HG03139 (cell line): ENCODE data around the gene COG4.
"Not testable (repeated sequence)": the region's sequence is repeated elsewhere in the genome, so short reads cannot be mapped to it uniquely, and the experiment has no call there.

Source experiments
- ATAC-seq: cut with Tn5 transposase; IDR thresholded peaks from one replicate; pipeline ENCODE4 v1.9.1; 2021; ENCODE audit not compliant: unreplicated experiment

The COG4 gene

DNA sequence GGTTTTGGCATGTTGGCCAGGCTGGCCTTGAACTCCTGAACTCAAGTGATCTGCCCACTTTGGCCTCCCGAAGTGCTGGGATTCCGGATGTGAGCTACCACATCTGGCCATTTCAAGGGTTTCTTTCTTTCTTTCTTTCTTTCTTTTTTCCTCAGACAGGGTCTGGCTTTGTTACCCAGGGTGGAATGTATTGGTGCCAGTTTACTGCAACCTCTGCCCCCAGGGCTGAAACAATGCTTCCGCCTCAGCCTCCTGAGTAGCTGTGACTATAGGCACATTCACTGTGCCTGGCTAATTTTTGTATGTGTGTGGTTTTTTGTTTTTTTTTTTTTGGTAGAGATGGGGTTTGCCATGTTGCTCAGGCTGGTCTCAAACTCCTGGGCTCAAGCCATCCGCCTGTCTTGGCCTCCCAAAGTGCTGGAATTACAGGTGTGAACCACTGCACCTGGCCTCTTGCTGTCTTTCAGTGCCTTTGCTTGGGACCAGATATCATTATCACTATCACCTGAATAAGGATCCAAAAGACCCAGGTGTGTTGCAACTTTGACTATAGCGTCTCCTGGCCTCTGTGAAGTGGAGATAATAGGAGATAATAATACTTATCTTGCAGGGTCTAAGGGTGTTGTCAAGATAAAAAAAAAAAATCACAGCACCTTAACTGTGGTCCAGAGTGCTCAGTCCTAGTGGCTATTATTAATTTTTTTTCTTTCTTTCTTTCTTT, 65.7 kb downstream of the COG4 start:
- no peak for ATAC-seq

DNA sequence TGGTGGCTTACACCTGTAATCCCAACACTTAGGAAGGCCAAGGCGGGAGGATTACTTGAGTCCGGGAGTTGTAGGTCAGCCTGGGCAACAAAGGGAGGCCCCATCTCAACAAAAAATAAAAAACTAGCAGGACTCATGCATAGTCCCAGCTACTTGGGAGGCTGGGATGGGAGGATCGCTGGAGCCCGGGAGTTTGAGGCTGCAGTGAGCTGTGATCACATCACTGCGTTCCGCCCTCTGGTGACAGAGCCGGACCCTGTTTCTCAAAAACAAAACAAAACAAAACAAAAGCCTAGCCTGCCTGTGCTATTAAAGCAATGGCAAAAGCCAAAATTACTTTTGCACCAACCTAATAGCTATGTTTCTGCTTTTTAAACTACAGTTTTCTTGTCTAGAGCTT, 67.4 kb downstream of the COG4 start:
- no peak for ATAC-seq

DNA sequence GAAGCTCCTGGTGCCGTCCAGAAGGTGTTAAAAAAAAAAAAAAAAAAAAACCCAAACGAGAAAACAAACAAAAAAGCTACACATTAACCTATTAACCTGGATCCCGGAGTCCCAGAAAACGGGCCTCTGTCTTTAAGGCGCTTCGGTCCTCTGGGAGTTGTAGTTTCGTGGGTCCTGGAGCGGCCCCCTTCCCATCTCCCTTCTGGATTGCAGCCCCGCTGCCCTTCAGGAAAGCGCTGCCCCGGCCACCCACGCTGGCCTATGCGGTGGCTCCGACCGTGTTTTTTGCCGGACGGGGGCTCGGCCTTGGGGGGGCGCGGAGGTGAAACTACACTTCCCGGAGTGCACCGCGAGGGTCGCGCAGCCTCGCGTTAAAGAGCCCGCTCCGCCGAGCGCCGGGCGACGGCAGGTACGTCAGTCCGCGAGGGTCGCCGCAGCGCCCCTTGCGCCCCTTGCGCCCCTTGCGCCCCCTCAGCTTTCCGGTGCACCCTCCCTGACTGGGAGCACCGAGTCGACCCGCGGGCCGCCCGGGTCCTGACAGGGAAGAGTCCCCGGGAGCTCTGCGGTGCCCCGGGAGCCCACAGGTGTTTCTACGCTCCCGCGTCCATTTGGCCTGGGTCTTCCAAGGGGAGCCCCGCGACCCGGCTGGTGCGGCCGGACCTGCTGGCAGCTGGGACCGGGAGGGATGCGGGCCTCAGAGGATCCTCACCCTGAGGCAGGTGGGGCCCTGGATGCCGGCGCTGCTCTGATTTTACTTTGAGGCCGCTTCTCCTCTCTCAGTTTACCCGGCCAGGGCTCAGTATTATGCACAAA, 68.9 kb downstream of the COG4 start, which contains the start of gene FCSK:
TSS of gene FCSK (plus strand) at position 374 of the 813 bp plus-strand sequence. CDS start 8,596 bp downstream, outside the sequence.
- ATAC-seq = peak; percentile 78

DNA sequence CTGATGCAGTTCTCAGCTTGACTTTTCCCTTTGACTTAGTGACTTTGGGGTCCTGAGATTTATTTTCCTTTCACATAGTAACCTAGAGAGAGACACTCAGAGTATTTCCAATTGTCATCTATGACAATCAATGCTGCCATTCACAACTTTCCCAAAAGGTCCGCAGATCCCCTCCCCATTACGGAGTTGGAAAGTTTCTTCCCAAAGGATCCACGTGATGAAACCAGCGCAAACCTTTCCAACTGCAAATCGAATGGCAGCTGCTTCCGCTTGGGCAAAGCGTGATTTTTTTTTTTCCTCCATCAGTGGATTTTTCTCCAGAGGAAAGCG, 69.5 kb downstream of the COG4 start:
- ATAC-seq = no peak

DNA sequence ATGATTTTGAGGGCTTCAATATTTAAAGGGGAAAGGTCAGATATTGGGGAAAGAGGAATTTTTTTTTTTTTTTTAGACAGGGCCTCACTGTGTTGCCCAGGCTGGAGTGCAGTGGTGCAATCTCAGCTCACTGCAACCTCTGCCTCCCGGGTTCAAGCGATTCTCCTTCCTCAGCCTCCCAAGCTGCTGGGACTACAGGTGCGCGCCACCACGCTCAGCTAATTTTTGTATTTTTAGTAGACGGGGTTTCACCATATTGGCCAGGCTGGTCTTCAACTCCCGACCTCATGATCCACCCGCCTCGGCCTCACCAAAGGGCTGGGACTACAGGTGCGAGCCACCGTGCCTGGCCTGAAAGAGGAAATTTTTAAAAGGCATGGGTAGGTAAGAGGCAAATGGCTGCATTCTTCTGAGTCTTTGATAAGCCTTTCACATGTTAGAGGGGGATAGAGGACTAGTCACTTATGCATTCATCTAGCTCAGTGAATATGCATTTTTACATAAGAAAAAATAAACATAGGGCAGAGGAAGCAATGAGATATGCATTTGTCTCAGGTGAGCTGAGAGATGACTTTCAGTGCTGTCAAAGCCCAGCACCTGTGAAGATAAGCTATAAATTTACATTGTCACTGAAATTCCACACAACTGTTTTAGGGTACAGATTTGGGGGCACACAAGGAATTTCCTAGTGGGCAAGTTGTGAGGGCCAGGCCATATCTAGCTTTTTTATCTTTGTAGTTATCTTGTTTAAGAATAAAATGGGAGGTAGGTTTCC, 70.0 kb downstream of the COG4 start:
- ATAC-seq = no peak

DNA sequence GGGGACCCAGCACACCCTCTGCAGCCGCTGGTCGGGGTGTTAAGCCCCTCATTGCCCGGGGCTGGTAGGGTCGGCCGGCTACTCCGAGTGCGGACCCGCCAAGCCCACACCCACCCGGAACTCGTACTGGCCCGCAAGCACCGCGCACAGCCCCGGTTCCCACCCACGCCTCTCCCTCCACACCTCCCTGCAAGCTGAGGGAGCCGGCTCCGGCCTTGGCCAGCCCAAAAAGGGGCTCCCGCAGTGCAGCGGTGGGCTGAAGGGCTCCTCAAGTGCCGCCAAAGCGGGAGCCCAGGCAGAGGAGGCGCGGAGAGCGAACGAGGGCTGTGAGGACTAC, 72.4 kb downstream of the COG4 start:
- not testable (repeated sequence) for ATAC-seq

DNA sequence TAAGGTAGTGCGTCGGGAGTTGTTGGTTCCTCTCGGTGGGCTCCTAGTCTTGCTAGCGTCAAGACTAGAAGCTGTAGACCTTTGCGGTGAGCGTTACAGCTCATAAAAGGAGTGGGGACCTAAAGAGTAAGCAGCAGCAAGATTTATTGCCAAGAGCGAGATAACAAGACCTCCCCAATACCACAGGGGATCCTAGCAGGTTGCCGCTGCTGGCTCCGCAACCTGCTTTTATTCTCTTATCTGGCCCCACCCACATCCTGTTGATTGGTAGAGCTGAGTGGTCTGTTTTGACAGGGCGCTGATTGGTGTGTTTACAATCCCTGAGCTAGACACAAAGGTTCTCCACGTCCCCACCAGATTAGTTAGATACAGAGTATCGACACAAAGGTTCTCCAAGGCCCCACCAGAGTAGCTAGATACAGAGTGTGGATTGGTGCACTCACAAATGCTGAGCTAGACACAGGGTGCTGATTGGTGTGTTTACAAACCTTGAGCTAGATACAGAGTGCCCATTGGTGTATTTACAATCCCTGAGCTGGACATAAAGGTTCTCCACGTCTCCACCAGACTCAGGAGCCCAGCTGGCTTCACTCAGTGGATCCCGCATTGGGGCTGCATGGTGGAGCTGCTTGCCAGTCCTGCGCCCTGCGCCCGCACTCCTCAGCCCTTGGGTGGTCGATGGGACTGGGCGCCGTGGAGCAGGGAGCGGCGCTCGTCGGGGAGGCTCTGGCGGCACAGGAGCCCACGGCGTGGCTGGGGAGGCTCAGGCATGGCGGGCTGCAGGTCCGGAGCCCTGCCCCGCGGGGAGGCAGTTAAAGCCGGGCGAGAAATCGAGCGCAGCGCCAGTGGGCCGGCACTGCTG, 73.0 kb downstream of the COG4 start:
- not testable (repeated sequence) for ATAC-seq

DNA sequence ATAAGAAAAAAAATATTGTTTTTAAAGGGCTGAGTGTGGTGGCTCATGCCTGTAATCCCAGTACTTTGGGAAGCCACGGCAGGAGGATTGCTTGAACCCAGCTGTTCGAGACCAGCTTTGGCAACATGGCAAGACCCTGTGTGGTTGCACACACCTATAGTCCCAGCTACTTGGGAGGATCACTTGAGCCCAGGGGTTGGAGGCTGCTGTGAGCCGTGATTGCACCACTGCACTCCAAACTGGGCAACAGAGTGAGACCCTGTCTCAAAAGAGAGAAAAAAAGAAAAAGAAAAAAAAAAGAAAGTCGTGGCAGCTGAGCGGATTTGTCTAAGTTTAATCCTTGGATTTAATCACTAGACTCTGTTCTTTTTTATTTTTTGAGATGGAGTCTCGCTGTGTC, 75.3 kb downstream of the COG4 start:
- ATAC-seq = no peak

DNA sequence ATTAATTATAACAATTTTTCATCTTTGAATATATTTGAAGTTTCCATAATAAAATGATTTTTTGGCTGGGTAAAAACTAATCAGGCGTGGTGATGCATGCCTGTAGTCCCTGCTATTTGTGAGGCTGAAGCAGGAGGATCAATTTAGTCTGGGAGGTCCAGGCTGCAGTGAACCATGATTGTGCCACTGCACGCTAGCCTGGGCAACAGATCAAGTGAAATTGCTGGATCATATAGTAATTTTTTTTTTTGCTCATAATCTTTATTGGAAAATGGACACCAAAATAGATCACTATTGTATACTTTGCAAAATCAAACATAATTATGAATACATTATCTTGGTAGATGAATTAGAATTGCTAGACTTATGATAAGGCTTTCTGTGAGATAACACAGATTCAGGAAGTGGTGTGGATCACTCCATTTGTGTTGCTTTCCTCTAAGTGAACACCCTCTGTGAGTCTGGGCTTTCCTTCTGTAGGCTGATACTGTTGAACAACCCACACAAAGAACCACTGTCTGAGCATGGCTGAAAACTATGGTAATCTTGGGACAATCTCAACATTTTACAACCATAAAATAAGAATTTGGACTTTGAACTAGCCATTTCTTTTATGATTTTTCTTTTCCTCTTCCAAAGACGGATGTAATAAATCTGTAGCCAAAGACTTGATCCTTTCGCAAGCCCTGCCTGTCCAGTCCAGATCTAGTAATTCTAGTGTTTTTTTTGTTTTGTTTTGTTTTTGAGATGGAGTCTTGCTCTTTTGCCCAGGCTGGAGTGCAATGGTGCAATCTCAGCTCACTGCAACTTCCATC, 78.9 kb downstream of the COG4 start:
- no peak for ATAC-seq

DNA sequence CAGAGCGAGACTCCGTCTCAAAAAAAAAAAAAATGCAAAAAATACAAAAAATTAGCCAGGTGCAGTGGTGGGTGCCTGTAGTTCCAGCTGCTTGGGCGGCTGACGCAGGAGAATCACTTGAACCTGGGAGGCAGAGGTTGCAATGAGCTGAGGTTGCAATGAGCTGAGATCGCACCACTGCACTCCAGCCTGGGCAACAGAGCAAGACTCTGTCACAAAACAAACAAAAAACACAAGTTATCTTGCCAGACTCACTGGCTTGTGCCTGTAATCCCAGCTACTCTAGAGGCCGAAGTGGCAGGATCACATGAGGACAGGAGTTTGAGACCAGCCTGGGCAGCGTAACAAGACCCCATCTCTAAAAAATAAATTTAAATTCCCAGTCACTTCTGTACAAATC, 81.0 kb downstream of the COG4 start:
- ATAC-seq = no peak

DNA sequence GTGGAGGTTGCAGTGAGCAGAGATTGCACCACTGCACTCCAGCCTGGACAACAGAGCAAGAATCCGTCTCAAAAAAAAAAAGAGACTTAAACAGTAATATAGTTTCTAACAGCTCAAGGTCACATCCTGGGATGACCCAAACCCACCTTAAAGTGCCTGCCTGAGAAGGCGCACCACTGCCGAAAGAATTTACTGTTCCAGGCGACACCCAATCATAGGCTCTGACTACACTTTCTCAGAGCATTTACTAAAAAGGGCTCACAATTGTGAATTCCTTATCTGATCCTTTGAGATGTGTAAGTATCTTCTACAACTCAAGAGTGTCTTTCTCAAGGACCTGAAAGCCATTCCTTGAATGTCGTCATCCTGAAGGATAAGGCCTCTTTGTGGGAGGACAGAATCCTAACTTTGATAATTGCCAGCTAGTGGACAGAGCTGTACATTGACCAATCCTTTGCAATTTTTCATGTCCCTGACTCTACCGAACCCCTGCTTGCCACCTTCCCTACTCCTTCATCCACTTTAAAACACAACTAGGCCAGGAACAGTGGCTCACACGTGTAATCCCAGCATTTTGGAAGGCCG, 81.9 kb downstream of the COG4 start:
- ATAC-seq = no peak

DNA sequence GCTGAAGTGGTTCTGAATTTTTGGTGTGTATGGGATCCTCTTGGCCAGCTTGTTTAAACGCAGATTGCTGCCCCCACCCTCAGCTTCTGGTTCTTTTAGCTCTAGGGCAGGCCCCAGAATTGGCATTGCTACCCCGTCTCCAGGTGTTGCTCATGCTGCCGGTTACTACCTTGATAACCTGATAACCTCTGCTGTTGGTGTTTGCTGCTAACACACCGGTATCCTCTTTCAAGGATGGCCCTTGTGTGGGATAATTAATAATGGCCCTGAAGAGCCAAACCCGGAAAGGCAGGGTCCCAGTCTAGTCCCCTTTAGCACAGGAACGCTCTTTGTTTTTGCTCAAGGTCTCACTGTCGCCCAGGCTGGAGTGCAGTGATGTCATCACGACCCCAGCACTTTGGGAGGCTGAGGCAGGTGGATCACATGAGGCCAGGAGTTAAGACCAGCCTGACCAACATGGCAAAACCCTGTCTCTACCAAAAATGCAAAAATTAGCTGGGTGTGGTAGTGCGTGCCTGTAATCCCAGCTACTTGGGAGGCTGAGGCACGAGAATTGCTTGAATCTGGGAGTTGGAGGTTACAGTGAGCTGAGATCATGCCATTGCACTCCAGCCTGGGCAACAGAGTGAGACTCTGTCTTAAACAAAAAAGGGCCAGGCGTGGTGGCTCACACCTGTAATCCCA, 83.2 kb downstream of the COG4 start:
- no peak for ATAC-seq

DNA sequence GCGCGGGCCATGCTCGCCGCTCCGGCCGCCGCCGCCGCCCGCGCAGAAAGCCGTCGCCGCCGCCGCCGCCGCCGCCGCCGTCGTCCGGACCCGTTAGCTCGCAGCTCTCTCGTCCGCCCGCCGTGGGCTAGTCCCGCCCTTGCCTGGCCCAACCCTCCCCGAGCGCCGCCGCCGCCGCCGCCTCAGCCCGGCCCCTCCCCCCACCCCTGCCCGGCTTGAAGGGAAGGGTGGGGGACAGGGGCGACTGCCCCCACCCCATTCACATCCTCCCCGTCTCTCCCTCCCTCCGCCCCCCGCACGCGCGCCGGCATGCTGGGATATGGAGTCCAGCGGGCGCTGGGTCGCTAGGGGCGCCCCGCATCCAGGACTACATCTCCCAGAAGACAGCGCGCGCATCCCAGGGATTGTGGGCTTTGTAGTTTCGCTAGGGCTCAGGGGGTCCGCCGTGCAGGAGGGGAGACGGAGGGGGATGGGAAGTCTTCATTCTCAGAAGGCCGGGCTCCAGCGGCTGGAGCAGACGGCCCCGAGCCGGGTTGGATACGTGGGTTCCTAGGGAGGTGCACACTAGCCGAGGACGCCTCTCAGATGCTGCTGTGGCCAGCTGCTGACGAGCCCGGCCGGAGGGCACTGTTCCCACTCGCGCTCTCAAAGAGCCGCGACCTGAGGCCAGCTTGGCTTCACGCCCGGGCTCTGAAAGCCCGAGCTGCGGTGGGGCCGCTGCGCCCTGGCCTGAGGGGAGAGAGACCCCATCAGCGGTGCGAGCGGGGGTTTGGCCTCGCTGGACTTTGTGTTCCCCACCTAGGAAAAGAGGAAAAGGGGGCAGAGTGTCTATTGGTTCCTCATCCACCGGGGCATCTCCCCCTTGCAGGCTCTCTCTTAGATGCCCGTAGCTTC, 84.1 kb downstream of the COG4 start, which contains the start of gene ST3GAL2:
TSS of gene ST3GAL2 (minus strand) at position 132 of the 894 bp plus-strand sequence. CDS start 40,570 bp downstream, outside the sequence.
- ATAC-seq = peak; percentile 84

DNA sequence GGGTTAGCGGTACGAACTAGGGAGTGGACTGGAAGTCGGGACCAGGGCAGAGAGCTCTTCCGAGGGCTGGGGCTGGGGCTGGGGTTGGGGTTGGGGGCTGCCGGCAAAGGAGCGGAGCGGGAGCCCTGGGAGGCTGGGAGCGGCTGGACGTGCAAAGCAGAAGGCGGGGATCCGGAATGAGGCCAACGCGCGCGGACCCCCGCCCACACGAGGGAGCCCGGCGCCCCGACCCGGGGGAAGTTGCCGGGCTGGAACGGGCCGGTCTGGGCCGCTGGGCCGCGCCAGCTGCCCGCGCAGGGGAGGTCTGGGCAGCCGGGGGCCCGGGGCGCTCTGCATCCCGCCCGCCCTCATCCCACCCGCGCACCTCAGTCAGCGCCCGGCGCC, 84.8 kb downstream of the COG4 start:
- ATAC-seq = no peak

DNA sequence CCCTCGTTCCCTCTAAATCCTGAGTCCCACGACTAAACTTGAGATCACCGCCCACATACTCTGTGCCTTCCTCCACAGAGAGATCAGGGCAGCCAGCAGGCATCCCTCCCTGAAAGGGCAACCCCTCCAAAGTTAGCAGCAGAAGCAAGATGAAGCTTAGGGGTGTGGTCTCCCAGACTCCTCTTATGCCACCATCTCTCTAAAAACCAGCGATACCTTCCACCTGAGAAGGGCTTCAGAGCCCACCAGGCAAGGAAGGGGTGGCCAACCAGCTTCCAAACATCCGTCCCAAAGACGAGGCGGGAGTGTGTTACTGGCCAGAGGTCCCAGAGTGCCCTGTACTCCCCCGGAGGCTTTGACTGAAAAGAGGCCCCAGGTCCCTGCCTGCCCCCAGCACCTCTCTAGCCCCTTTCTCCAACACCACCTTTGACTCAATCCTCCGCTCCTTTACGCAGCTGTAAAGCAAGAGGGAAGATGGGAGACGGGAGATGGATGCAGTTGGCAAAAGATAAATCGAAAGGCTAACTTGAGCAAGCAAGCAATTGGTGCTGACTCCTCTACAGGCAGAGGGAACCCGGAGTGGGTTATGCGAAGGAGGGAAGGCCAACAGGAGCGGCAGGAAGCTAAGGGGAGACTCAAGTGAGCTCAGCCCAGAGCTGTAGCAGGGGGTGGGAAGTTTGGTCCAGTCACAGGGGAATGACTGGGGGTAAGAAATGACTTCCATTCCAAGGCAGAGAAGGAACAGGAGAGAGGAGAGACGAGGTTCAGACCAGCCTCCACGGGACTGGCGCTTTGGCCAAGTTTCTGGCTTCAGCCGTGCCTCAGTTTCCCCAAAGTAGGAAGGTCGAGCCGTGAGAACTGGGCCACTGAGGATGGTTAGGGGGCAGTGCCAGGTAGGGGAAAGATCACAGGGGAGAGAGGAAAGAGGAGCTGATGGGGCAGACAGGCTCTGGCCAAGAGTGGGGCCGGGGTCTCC, 85.5 kb downstream of the COG4 start:
- ATAC-seq = no peak

DNA sequence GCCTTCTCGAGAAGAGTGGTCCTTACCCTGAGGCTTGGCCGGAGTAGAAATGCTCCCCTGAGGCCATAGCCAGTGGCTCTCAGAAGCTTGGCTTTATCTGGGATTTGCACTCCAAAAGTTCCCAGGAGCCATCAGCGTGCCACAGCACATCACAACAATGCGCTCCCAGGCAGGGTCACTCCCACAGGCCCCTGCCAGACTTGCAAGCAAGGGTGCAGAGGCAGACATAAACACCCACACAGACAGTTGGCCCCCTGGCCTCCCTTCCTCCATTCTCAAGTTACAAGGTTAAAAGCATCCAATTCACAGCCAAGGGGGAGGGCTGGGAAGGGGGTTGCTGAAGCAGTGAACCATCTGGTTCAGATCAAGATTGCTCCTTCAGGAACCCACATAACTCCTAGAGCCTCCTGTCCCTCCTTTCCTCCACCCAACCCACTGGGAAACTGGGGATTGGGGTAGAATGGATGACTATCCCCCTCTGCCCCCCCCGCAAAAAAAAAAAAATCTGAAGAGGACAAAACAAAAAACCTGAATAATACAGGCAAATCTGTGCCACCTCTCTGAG, 86.3 kb downstream of the COG4 start:
- ATAC-seq = no peak
